NCI-H1930 (cell line): ENCODE results near the gene GIMAP5.

Source experiments
- DNase-seq, 2 experiments: peaks; one replicate each; lab custom pipeline; 2025; lab: John Stamatoyannopoulos, UW

The GIMAP5 gene

GRCh38 chr7:150737265-150738055, at the start of gene GIMAP5:
GIMAP5 (plus strand) TSS chr7:150737418; CDS start chr7:150740885, 3,467 bp downstream.
- DNase-seq: no peak

- no peak for DNase-seq
These were observed 48.6 kb upstream of the GIMAP5 start for GRCh38 chr7:150688630-150689029.

DNA sequence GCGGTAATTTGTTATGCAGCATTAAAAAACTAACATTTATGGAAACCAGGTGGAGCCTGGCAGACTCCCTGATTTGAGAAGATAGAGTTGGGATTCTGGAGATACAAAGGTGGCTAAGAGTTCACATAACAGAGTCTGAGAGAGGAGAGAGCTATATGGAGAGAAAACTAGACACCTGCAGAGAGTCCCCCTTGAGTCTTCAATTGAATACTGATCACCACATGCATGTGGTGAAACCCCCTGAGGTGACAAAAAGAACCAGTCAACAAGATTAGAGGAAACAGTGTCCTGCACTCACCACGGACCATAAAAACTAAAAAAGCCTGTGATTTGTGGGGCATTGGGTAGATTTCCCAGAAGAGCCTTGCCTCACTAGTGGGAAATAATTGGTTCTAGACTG, 41.6 kb upstream of the GIMAP5 start:
- no peak for DNase-seq

GRCh38 chr7:150703209-150703608, 34.0 kb upstream of the GIMAP5 start:
- no peak for DNase-seq

DNA sequence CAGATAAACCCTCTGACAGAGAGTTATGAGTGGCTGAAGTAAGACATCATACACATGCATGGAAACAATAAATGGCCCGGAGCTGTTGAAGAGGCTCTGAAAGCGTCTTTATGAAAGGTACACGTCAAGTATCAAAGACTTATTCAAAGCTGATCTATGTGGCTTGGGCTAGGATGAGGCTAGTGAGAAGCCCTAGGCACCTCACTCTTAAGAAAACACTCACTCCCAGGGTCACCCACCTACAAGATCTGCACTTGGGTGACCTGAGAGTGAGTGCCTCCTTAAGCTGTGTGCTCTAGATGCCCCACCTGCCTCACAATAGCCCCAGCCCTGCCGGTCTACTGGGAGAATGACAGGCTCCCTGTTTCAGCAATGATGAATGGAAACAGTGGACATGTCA, 21.9 kb upstream of the GIMAP5 start:
- DNase-seq: no peak

DNA sequence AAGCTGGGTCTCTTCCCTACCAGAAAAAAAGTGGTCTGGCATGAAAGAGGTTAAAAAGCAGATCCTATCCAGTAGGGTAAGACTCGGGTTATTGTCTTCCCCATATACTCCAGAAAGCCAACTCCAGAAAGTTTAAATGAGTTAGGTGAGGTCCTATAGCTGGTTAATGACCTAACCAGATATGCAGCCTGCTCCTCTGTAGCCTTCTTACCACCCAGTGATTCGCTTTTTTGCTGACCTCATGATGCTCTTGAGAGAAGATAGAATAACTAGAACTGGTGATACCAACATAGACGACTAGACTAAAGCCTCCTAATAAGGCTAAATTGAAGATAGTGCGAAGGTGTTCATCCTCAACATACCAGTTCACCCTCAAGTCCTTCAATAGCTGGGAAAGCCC, 21.5 kb upstream of the GIMAP5 start:
- no peak for DNase-seq

DNA sequence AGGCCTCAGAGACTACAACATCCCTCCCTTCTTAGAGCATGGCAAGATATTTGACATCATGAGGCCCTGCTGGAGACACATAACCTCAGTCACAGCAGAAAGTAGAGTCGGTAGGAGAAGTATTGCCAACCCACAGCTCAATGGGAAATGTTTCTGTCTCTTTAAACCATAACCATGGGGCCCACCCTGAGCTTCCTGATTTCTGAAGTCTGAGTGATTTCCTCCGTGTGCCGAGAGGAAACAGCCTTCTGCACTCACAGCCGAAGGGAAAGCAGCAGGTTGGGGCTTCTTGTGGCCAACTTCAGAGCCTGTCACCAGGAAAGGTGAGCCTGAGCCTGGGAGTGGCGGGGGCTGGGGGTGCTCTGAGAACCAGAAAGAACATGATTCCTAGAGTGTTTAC, 20.9 kb upstream of the GIMAP5 start, which contains the start of gene GIMAP1:
GIMAP1 (plus strand) TSS at position 246 of the 400 bp plus-strand sequence. CDS start 2,435 bp downstream, outside the sequence.
- DNase-seq: no peak

DNA sequence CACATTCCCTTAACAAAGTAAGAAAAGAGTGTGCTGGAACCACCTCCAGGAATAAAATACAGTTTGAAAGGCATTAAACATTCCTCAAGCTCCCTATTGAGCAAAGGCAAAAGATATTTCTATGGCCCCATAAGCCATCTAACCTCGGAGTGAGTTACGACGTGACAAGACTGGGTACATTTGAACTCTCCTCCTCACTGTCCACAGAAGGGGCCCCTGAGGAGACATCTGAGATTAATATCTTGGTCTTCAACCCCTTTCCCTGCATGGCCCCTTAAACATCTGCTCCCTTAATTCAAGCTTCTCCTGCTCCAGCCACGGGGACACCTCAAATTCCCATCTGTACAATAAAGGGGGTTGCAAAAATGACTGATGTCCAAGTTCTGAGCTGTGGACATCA, 20.3 kb upstream of the GIMAP5 start:
- DNase-seq: no peak

DNA sequence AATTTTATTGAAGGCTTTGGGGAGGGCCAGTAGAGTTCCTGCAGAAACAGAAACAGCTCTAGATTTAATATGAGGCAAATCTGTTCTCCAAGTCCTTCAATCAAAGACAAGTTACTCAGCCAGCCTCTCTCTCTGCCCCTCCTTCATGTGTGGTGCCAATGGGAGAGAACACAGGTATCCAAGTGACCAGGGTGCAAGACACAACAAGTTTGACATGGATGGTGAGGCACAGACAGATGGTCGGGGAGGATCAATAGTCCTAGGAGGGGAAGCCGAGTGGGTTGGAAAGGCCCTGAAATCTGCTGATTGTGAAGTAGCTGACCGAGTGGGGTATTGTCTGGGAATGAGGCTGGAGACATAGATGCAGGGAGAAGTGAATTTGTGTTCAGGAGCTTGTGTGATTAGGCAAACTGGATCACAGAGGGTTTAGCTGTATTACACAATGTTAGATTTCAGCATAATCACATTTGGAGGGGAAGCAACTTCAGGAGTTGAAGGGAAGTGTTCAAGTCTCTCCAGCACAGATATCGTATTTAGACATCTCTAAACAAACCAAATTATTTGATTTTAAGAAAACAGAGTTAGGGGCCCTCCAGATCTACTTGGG, 19.3 kb upstream of the GIMAP5 start:
- no peak for DNase-seq

- DNase-seq: no peak
These were observed 17.8 kb upstream of the GIMAP5 start for GRCh38 chr7:150719436-150719835.

DNA sequence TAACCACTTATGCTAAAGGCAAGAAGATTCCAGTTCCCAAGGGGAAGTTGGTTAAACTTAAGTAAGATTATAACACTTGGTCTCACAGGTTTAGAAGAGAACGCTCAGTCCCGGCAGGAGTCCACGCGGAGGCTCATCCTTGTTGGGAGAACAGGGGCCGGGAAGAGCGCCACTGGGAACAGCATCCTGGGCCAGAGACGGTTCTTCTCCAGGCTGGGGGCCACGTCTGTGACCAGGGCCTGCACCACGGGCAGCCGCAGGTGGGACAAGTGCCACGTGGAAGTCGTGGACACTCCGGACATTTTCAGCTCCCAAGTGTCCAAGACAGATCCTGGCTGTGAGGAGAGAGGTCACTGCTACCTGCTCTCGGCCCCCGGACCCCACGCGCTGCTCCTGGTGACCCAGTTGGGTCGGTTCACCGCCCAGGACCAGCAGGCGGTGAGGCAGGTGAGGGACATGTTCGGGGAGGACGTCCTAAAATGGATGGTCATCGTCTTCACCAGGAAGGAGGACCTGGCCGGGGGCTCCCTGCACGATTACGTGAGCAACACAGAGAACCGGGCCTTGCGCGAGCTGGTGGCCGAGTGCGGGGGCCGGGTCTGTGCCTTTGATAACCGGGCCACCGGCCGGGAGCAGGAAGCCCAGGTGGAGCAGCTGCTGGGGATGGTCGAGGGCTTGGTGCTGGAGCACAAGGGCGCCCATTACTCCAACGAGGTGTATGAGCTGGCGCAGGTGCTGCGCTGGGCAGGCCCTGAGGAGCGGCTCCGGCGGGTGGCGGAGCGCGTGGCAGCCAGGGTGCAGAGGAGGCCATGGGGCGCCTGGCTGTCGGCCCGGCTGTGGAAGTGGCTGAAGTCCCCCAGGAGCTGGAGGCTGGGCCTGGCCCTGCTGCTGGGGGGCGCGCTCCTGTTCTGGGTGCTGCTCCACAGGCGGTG, 17.0 kb upstream of the GIMAP5 start:
- no peak for DNase-seq

- DNase-seq: no peak
These were observed 15.2 kb upstream of the GIMAP5 start for GRCh38 chr7:150721970-150722373.

DNA sequence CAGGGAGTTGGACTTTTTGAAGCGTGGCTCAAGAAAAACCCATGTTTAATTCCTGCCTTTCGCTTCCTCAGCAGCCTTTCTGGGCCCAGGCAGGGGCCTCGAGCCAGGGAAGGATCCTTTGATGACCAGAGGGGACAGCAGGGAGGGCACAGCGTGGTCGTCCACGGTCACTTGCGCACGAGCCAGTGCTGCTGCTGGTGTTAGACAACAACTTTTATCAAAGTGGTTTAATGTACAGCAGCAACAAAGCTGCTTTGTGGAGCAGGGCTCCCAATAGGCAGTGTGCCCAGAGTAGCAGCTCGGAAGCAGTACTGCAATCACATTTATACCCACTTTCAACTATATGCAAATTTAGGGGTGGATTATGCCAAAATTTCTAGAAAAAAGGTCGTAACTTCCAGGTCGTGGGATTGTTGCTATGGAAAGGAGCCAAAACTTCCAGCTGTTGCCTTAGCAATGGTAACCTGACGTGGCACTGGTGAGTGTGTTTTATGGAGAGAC, 14.7 kb upstream of the GIMAP5 start:
- DNase-seq: no peak

DNA sequence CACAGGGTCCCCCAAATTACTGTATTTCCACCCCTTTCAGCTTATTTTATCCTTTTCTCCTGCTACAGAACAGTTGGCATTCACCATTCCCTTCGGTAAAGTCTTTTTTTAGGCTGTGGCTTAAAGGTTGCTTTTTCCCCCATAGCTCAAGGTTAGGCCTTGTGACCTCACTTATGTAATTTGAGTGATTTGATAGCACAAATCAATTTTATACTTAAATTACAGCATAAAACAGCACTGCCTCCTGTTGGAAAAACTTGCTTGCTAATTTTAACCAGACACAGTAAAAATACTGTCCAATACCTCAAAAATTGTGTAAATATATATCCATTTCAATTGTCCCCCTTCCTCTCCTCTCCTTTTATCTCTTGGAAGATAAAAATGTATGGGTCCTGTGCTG, 13.8 kb upstream of the GIMAP5 start:
- no peak for DNase-seq

DNA sequence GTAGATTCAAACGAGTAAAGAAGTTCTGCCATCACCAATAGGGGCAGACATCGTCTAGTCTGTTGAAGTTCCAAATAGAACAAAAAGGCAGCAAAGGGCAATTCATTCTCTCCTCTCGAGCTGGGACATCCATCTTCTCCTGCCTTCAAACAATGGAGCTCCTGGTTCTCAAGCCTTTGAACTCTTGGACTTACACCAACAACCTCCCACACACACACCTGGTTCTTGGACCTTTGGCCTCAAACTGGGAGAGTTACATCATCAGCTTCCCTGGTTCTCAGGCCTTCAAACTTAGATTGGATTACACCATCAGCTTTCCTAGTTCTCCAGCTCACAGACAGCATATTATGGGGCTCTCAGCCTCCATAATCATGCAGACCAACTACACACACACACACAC, 9.8 kb upstream of the GIMAP5 start:
- DNase-seq: no peak

DNA sequence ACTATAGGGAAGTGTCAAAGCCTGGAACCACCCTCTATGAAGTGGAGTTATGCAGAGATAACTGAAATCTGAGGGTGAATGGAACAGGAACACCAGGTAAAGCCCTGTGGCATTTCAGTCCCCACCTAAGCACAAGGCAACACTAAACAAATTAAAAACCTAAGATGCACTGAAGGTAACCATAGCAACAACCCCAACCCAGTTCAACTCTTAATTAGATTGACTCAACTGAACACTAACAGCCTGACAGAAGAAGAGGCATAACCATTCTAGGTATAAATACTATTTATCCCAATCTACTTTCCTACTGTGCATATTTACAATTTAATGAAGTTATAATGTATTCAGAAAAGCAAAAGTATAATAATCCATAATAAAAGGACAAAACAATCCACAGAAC, 9.2 kb upstream of the GIMAP5 start:
- no peak for DNase-seq

DNA sequence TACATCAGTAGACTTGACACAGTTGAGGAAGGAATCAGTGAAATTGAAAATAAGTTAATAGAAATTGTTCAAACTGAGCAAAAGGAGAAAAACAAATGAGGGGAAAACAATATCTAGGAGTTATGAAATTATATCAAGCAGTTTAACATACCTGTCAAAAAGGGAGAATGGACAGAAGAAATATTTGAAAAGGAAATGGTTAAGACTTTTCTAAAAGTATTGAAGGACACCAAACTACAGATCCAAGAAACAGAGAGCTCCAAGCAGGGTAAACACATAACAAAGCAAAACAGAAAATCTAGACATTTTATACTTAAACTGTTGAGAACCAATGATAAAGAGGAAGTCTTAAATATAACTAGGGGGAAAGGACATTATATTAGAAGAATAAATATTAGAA, 8.6 kb upstream of the GIMAP5 start:
- no peak for DNase-seq

DNA sequence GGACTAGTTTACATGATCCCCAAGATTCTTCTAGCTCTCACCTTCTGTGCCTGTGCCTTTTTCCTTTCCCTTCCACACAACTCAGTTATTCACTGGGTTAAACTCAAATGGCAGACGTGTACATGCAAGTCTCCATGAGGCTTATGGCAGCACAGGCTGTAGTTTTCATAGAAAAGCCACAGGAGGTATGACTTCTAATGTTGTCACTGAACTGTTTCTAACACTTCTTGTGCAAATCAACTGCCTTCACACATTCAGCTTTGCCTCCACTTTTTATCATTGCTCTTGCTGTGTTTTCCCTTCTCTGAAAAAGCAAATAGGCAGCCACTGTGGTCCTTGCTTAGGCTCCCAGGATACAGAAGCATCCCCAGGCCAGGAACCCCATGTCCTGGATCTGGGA, 5.3 kb upstream of the GIMAP5 start:
- DNase-seq: no peak

DNA sequence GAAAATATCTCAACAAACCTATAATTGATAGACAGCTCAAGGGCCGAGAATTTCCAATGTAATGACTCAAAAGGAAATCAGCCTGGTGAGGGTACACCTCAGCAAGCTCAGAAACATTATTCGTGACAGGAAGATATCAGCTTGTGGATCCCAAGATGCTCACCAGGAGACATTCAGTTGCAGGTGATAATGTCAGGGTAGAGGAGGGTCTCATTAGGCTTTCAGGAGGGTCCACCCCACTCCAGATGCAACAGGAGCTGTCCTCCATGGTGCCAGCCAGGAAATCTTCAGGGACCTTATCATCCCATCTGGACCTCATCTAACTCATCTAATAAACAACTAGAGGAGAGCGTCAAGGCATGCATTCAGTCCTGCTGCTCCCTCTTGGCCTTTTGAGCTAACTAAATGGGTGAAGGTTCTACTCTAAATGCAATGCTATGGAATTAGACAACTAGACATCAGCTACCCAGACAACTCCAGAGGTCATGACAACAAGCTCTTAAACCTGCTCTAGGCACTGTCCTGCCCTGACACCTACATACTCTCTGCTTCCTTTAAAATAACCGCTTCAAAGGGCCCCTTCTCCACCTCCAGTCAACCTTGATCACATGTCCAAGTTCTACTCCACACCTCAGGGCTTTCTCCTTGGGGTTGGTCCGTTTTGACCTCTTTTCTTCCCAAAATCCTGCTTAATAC, 4.3 kb upstream of the GIMAP5 start:
- DNase-seq: no peak

GRCh38 chr7:150733482-150734095, 3.6 kb upstream of the GIMAP5 start:
- no peak for DNase-seq

DNA sequence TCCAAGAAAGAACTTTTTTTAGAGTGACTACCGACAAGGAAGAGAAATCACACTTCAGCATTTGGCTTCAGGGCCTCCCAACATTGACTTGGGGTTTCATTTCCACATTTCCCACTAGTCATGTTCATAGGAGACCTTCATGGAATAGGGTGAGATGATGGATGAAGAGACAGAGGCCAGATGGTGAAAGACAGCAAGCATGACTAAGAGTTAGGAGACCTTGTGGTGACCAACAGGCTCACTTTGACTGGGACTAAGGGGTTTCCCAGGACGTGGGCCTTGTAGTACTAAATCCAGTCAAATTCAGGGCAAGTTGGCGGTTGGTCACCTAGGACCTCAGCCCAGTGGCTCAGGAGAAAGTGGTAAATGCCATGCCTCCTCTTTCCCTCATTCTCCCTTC, 3.0 kb upstream of the GIMAP5 start:
- DNase-seq: no peak
